Measurements from ENCODE around the gene PLD6.

Gene PLD6

GRCh38 chr17:17228521-17229279 lies 22.6 kb upstream of the PLD6 start:
- Histone ChIP-seq H2BK15ac (replicated peaks; ENCODE audit: low read depth) (no peak overlapping the region), H3K27me3 (ENCODE audit: insufficient read depth, low read length, poor library complexity) (no peaks in the 10 kb centered on the region), H4K8ac (ENCODE audit: low read depth, low read length) (no peak overlapping the region), H4K5ac (ENCODE audit: low read length) (no peak overlapping the region), H2BK5ac (ENCODE audit: low read length) (no peak overlapping the region), H3K27ac (ENCODE audit: low read depth, low read length) (no peak overlapping the region), H2BK120ac (ENCODE audit: low read depth, low read length) (no peak overlapping the region), H3K4ac (ENCODE audit: low read depth, low read length) (no peak overlapping the region), H3K4me3 (ENCODE audit: low read length) (no peak overlapping the region), H3K36me3 (ENCODE audit: control insufficient read depth, insufficient read depth, low read length) (peaks cover 16% of the 10 kb centered on the region), H3K79me2 (ENCODE audit: control insufficient read depth, insufficient read depth, low read length) (no peaks in the 10 kb centered on the region), H3K9ac (ENCODE audit: low read length) (no peak overlapping the region), H3K23ac (ENCODE audit: low read length) (no peak overlapping the region), H3K79me1 (ENCODE audit: low read length) (peaks cover 2% of the 10 kb centered on the region), H3K18ac (ENCODE audit: low read length) (no peak overlapping the region), H3K4me1 (ENCODE audit: control insufficient read depth, low read depth, low read length) (no peaks in the 10 kb centered on the region), H2AK5ac (ENCODE audit: low read length) (no peak overlapping the region), H3K56ac (ENCODE audit: low read length) (no peak overlapping the region), H3K4me2 (ENCODE audit: low read length) (no peak overlapping the region)
- DNase-seq = no peak
- WGBS (ENCODE audit: extremely low coverage, insufficient coverage, low lambda C conversion rate) = no CpG with 5 or more reads among the region's 17 CpGs

DNA sequence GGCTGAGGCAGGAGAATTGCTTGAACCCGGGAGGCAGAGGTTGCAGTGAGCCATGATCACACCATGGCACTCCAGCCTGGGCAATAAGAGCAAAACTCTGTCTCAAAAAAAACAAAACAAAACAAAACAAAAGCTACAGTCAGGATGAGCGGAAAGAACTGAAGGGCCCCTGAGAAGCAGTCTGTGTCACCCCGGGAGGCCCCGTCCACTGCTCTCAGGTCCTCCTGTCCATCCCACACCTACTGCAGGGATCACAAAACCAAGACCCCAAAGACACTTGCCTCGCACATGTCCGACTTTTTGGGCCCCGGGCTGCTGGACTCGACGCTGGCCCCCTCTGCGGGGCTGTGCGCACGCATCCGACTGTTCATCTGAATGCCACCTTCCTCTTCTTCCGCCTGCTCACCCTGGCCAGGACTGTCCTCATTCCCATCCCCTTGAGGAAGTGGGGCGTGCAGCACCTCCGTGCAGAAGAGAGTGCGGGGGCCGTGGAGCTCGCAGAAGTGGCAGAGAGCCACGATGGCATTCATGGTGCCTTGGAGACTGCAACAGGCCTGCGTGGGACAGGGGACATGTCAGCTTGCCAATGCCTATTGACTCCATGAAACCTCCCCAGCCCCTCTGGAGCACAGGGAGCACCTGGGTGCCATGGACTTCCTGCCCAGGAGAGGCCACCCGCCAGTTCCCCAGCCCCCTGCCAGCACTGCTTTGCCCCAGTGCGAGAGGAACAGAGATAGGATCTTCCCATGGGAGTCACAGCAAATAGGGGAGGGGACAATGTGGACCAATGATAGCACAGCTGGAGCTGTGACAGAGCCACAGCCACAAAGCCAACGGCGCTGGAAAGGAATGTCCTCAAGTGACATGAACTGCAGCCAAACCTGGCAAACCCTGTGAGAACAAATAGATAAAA lies 21.7 kb upstream of the PLD6 start:
- H3K56ac ChIP-seq (ENCODE audit: low read length) = no peak overlapping the region
- no peak overlapping the region for H3K27ac ChIP-seq (ENCODE audit: low read depth, low read length)
- no peak overlapping the region for H3K4ac ChIP-seq (ENCODE audit: low read depth, low read length)
- H3K18ac ChIP-seq (ENCODE audit: low read length) = no peak overlapping the region
- no peaks in the 10 kb centered on the region for H3K27me3 ChIP-seq (ENCODE audit: insufficient read depth, low read length, poor library complexity)
- no peak for DNase-seq
- H2AK5ac ChIP-seq (ENCODE audit: low read length) = no peak overlapping the region
- no peak overlapping the region for H3K23ac ChIP-seq (ENCODE audit: low read length)
- no peak overlapping the region for H4K5ac ChIP-seq (ENCODE audit: low read length)
- peaks cover 18% of the 10 kb centered on the region for H3K36me3 ChIP-seq (ENCODE audit: control insufficient read depth, insufficient read depth, low read length)
- no peak overlapping the region for H2BK15ac ChIP-seq (replicated peaks; ENCODE audit: low read depth)
- H2BK5ac ChIP-seq (ENCODE audit: low read length) = no peak overlapping the region
- no peaks in the 10 kb centered on the region for H3K4me1 ChIP-seq (ENCODE audit: control insufficient read depth, low read depth, low read length)
- no peaks in the 10 kb centered on the region for H3K79me2 ChIP-seq (ENCODE audit: control insufficient read depth, insufficient read depth, low read length)
- no CpG with 5 or more reads among the region's 25 CpGs for WGBS (ENCODE audit: extremely low coverage, insufficient coverage, low lambda C conversion rate)
- H3K4me2 ChIP-seq (ENCODE audit: low read length) = no peak overlapping the region
- H3K9ac ChIP-seq (ENCODE audit: low read length) = no peak overlapping the region
- no peak overlapping the region for H3K4me3 ChIP-seq (ENCODE audit: low read length)
- H4K8ac ChIP-seq (ENCODE audit: low read depth, low read length) = no peak overlapping the region
- peaks cover 2% of the 10 kb centered on the region for H3K79me1 ChIP-seq (ENCODE audit: low read length)
- no peak overlapping the region for H2BK120ac ChIP-seq (ENCODE audit: low read depth, low read length)

- H3K79me2 ChIP-seq (ENCODE audit: control insufficient read depth, insufficient read depth, low read length) = no peaks in the 10 kb centered on the region
- no peak overlapping the region for H4K8ac ChIP-seq (ENCODE audit: low read depth, low read length)
- no CpG with 5 or more reads among the region's 16 CpGs for WGBS (ENCODE audit: extremely low coverage, insufficient coverage, low lambda C conversion rate)
- no peak overlapping the region for H3K18ac ChIP-seq (ENCODE audit: low read length)
- H3K4me1 ChIP-seq (ENCODE audit: control insufficient read depth, low read depth, low read length) = no peaks in the 10 kb centered on the region
- H3K4me2 ChIP-seq (ENCODE audit: low read length) = no peak overlapping the region
- H2BK5ac ChIP-seq (ENCODE audit: low read length) = no peak overlapping the region
- H3K9ac ChIP-seq (ENCODE audit: low read length) = no peak overlapping the region
- no peak overlapping the region for H3K4me3 ChIP-seq (ENCODE audit: low read length)
- H3K27me3 ChIP-seq (ENCODE audit: insufficient read depth, low read length, poor library complexity) = no peaks in the 10 kb centered on the region
- H3K4ac ChIP-seq (ENCODE audit: low read depth, low read length) = no peak overlapping the region
- H2AK5ac ChIP-seq (ENCODE audit: low read length) = no peak overlapping the region
- no peak overlapping the region for H2BK120ac ChIP-seq (ENCODE audit: low read depth, low read length)
- H2BK15ac ChIP-seq (replicated peaks; ENCODE audit: low read depth) = no peak overlapping the region
- no peak overlapping the region for H4K5ac ChIP-seq (ENCODE audit: low read length)
- no peak overlapping the region for H3K27ac ChIP-seq (ENCODE audit: low read depth, low read length)
- no peak overlapping the region for H3K56ac ChIP-seq (ENCODE audit: low read length)
- no peak overlapping the region for H3K23ac ChIP-seq (ENCODE audit: low read length)
- DNase-seq = no peak
- H3K79me1 ChIP-seq (ENCODE audit: low read length) = no peaks in the 10 kb centered on the region
- H3K36me3 ChIP-seq (ENCODE audit: control insufficient read depth, insufficient read depth, low read length) = peaks cover 21% of the 10 kb centered on the region
These were observed 20.5 kb upstream of the PLD6 start for GRCh38 chr17:17226451-17227265.

DNA sequence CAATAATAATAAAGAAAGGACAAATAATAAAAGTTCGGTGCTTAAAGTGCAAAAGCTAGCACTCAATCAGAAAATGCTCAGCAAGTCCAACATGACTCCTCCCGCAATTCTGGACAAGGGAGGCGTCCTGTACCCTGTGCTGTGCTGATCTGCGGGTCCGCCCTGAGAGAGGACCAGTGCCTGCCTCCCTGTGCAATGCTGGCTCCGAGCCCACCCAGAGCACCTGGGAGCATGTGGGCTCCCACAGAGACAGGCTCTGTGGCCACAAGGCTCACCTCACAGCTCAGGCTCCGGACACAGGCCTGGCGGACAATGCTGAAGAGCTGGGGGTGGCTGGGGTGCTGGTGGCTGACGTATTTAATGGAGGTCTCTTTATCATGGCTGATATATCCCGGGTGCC lies 19.8 kb upstream of the PLD6 start:
- H3K23ac ChIP-seq (ENCODE audit: low read length) = no peak overlapping the region
- H3K36me3 ChIP-seq (ENCODE audit: control insufficient read depth, insufficient read depth, low read length) = peaks cover 18% of the 10 kb centered on the region
- no CpG with 5 or more reads among the region's 10 CpGs for WGBS (ENCODE audit: extremely low coverage, insufficient coverage, low lambda C conversion rate)
- no peaks in the 10 kb centered on the region for H3K4me1 ChIP-seq (ENCODE audit: control insufficient read depth, low read depth, low read length)
- H3K4me2 ChIP-seq (ENCODE audit: low read length) = no peak overlapping the region
- H3K4me3 ChIP-seq (ENCODE audit: low read length) = no peak overlapping the region
- no peak overlapping the region for H2BK120ac ChIP-seq (ENCODE audit: low read depth, low read length)
- no peaks in the 10 kb centered on the region for H3K27me3 ChIP-seq (ENCODE audit: insufficient read depth, low read length, poor library complexity)
- H3K9ac ChIP-seq (ENCODE audit: low read length) = no peak overlapping the region
- H2BK5ac ChIP-seq (ENCODE audit: low read length) = no peak overlapping the region
- no peak overlapping the region for H3K4ac ChIP-seq (ENCODE audit: low read depth, low read length)
- H2AK5ac ChIP-seq (ENCODE audit: low read length) = no peak overlapping the region
- H2BK15ac ChIP-seq (replicated peaks; ENCODE audit: low read depth) = no peak overlapping the region
- no peak overlapping the region for H3K27ac ChIP-seq (ENCODE audit: low read depth, low read length)
- no peak for DNase-seq
- no peak overlapping the region for H4K5ac ChIP-seq (ENCODE audit: low read length)
- H3K79me2 ChIP-seq (ENCODE audit: control insufficient read depth, insufficient read depth, low read length) = no peaks in the 10 kb centered on the region
- H3K18ac ChIP-seq (ENCODE audit: low read length) = no peak overlapping the region
- H3K79me1 ChIP-seq (ENCODE audit: low read length) = no peaks in the 10 kb centered on the region
- H3K56ac ChIP-seq (ENCODE audit: low read length) = no peak overlapping the region
- no peak overlapping the region for H4K8ac ChIP-seq (ENCODE audit: low read depth, low read length)

GRCh38 chr17:17224137-17224536 lies 18.0 kb upstream of the PLD6 start:
- Histone ChIP-seq H3K36me3 (ENCODE audit: control insufficient read depth, insufficient read depth, low read length) (peaks cover 18% of the 10 kb centered on the region), H2BK120ac (ENCODE audit: low read depth, low read length) (no peak overlapping the region), H3K23ac (ENCODE audit: low read length) (no peak overlapping the region), H4K5ac (ENCODE audit: low read length) (no peak overlapping the region), H2AK5ac (ENCODE audit: low read length) (no peak overlapping the region), H3K4me3 (ENCODE audit: low read length) (no peak overlapping the region), H3K27me3 (ENCODE audit: insufficient read depth, low read length, poor library complexity) (no peaks in the 10 kb centered on the region), H3K9ac (ENCODE audit: low read length) (no peak overlapping the region), H3K4me2 (ENCODE audit: low read length) (no peak overlapping the region), H2BK5ac (ENCODE audit: low read length) (no peak overlapping the region), H3K27ac (ENCODE audit: low read depth, low read length) (no peak overlapping the region), H2BK15ac (replicated peaks; ENCODE audit: low read depth) (no peak overlapping the region), H3K79me2 (ENCODE audit: control insufficient read depth, insufficient read depth, low read length) (no peaks in the 10 kb centered on the region), H4K8ac (ENCODE audit: low read depth, low read length) (no peak overlapping the region), H3K4ac (ENCODE audit: low read depth, low read length) (no peak overlapping the region), H3K18ac (ENCODE audit: low read length) (no peak overlapping the region), H3K4me1 (ENCODE audit: control insufficient read depth, low read depth, low read length) (no peaks in the 10 kb centered on the region), H3K56ac (ENCODE audit: low read length) (no peak overlapping the region), H3K79me1 (ENCODE audit: low read length) (no peaks in the 10 kb centered on the region)
- no peak for DNase-seq
- no CpG with 5 or more reads among the region's 8 CpGs for WGBS (ENCODE audit: extremely low coverage, insufficient coverage, low lambda C conversion rate)

Data from mesendoderm (in vitro differentiated cells).